GM12892 (cell line): ENCODE data around the gene RRBP1.

Experiments
- DNase-seq: peaks from one replicate; pipeline ENCODE4 v3.0.0; 2011; ENCODE audit not compliant: insufficient read length
- FAIRE-seq: peaks from 2 replicates; lab custom pipeline; 2011; peaks lifted over from hg19 to GRCh38; lab: Jason Lieb, UNC
- POLR2A ChIP-seq: IDR thresholded peaks from 2 replicates; pipeline ENCODE4 v1.6.1; 2011; ENCODE audit warnings: low read depth, low read length, control low read depth
- POLR2AphosphoS5 ChIP-seq: IDR thresholded peaks from 2 replicates; pipeline ENCODE4 v1.6.1; 2011; ENCODE audit warnings: low read depth, low read length, control low read depth
- TAF1 ChIP-seq: IDR thresholded peaks from 2 replicates; pipeline ENCODE4 v1.6.1; 2011; ENCODE audit warnings: low read depth, mild to moderate bottlenecking, control low read depth, low read length, borderline replicate concordance

The RRBP1 gene

GRCh38 chr20:17590245-17590644, 91.8 kb downstream of the RRBP1 start:
- FAIRE-seq (no peak), DNase-seq (no peak)
- no peak for TF ChIP-seq TAF1
- no peak for TF ChIP-seq POLR2A
- no peak for TF ChIP-seq POLR2AphosphoS5

DNA sequence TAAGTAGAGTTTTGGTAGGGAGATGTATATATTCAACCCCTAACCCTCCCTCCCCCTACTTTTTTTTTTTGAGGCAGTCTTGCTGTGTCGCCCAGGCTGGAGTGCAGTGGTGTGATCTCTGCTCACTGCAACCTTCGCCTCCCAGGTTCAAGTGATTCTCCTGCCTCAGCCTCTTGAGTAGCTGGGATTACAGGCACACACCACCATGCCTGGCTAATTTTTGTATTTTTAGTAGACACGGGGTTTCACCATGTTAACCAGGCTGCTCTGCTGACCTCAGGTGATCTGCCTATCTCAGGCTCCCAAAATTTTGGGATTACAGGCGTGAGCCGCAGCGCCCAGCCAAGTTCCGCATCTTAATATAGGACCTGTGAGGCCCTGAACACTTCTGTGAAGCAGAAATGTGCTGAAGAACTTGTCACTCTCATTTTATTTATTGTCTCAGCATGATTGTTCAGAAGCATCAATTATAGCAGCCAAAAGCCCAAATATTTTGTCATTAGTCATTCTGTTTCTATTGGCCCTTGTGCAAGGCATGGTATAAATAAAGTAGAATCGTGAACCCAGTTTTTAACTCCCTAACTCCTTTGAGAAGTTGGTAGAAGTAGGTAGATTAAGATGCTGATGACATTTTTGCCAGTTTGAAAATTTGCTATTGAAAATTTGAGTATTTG, 92.7 kb downstream of the RRBP1 start:
- DNase-seq (no peak), FAIRE-seq (no peak)
- TF ChIP-seq POLR2A (no peak), TAF1 (no peak), POLR2AphosphoS5 (no peak)

GRCh38 chr20:17587824-17588223, 94.2 kb downstream of the RRBP1 start:
- TF ChIP-seq POLR2AphosphoS5, result no peak
- no peak for TF ChIP-seq TAF1
- no peak for TF ChIP-seq POLR2A
- DNase-seq, result no peak

GRCh38 chr20:17587148-17587547, 94.9 kb downstream of the RRBP1 start:
- FAIRE-seq (no peak), DNase-seq (no peak)
- TF ChIP-seq TAF1 (no peak), POLR2A (no peak), POLR2AphosphoS5 (no peak)

More at GRCh38 chr20:17587824-17588223, 94.2 kb downstream of the RRBP1 start:
- FAIRE-seq, result no peak

DNA sequence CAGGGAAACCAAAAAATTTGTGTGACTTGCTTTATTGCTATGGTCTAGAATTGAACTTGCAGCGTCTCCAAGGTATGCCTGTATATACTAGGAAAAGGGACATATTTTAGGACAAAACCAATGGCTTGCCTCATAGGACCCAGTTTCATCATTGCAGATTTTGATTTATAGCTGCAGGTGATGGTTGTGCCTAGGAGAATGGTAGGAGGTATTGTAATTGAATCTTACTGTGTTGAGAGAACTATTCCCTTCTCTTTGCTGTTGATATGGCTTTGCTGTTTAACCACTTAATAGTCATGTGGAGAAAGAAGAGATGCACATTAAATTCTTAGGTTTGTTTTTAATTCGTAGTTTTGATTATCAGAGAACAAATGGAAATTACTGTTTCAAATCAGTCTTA, 95.8 kb downstream of the RRBP1 start:
- TF ChIP-seq POLR2AphosphoS5 (no peak), POLR2A (no peak), TAF1 (no peak)
- DNase-seq (no peak), FAIRE-seq (no peak)

DNA sequence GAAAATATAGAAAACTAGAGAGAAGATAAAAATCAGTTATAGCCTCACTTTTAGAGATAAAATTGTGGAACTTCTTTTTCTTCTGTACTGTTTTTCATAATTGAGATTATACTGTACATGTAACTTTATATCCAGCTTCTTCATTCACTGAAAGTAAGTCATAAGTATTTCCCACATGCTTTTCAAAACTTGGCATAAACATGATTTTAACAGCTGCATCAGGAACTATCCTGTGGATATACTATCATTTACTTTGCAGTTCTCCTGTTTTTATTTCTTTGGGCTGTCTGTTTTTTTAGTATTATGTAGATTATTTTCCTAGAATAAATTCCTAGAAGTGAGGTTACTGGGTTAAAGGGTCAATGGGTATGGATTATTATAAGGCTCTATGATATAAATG, 97.4 kb downstream of the RRBP1 start:
- no peak for DNase-seq
- TF ChIP-seq POLR2AphosphoS5, result no peak
- no peak for TF ChIP-seq POLR2A
- no peak for TF ChIP-seq TAF1
- no peak for FAIRE-seq

DNA sequence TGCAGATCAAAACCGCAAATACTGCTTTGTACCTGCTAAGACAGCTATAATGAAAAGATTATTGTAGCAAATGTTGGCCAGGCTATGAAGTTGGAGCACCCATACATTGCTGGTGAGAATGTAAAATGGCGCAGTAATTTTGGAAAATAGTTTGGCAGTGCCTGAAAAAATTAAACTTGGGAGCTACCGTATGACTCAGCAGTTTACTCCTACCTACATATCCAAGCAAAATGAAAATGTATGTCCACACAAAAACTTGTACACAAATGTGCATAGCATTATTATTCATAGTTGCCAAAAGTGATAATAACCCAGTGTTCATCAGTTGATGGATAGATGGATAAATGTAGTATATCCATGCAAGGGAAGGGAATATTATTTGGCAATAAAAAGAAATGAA, 98.9 kb downstream of the RRBP1 start:
- TF ChIP-seq POLR2A (no peak), POLR2AphosphoS5 (no peak), TAF1 (no peak)
- FAIRE-seq, result no peak
- no peak for DNase-seq

GRCh38 chr20:17580895-17581294, 101.1 kb downstream of the RRBP1 start:
- DNase-seq (no peak), FAIRE-seq (no peak)
- no peak for TF ChIP-seq TAF1
- no peak for TF ChIP-seq POLR2A
- TF ChIP-seq POLR2AphosphoS5, result no peak

DNA sequence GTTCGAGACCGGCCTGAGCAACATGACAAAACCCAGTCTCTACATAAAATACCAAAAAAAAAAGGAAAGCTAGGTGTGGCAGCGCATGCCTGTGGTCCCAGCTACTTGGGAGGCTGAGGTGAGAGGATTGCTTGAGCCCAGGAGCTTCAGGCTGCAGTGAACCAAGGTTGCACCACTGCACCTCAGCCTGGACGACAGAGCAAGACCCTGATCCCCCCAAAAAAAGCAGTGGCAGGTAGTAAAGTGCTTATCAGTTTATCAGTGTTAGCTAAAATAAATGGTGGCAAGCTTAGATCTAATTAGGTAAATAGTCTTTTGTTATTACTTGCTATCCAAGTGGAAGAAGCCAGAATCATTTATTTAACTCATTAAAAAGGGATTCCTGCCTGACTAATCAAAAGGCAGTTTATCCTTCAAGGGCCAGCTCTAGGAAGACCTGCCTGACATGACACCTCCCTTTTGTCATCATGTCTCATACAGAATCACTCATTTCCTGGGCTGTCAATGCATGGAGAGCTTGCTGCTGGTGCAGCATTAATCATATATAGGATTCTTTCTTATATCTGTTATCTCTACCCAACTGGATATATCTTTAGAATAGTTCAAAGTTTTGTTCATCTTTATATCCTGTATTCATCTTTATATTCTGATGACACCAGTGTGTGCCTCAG, 102.5 kb downstream of the RRBP1 start:
- DNase-seq, result no peak
- TF ChIP-seq POLR2AphosphoS5 (no peak), POLR2A (no peak), TAF1 (no peak)
- no peak for FAIRE-seq

GRCh38 chr20:17576215-17576614, 105.8 kb downstream of the RRBP1 start:
- no peak for TF ChIP-seq POLR2AphosphoS5
- no peak for TF ChIP-seq POLR2A
- TF ChIP-seq TAF1, result no peak

DNA sequence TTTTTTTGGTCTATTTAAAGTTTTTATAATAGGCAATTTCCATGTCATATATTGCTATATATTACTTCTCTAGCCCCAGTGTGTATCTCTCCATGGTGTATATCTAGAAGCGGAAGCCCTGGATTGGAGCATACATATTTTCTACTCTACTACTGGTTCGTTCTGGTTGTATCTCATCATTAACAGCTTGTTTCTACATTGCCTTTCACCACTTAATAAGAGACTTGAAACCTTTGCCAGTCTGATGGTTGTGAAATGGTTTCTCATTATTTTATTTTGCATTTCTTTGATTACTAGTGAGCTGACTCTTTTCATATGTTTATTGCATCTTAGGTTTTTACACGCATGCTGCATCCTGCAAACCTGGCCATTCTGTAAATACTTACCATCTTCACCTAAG, 108.6 kb downstream of the RRBP1 start:
- FAIRE-seq (no peak), DNase-seq (no peak)

More at GRCh38 chr20:17576215-17576614, 105.8 kb downstream of the RRBP1 start:
- DNase-seq (no peak), FAIRE-seq (no peak)

DNA sequence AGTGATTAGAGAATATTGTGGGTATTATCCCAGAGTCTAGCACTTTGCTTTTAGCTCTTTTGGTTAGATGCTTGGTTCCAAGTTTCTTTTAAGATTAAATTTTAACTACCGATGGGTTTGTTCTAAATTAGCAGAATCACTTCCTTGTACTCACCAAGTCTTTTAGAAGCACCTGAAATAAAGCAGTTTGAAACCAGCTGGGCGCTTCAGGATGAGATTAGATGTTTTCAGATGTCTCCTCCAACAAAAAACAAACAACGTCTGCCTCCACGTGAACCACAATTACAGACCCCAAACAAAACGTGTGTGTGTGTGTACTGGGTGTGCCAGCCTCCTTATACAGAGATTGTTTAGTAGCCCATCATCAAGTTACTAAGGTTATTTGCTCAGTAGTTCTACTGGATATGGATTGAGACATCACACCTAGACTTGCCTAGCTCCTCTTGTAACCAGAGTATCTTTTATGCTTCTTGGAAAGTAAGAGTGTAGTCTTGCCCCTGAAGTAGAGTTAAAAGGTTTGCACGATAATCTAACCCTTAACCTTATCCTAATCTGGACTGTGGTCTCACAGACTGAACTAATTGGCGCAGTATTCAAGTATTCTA, 109.9 kb downstream of the RRBP1 start:
- TF ChIP-seq POLR2AphosphoS5 (no peak), TAF1 (no peak), POLR2A (no peak)
- FAIRE-seq (no peak), DNase-seq (no peak)

More for the DNA sequence above, 108.6 kb downstream of the RRBP1 start:
- TF ChIP-seq TAF1 (no peak), POLR2A (no peak), POLR2AphosphoS5 (no peak)
